NCI-H187 treated with DMSO at 0.1 percent for 48 hours (cell line): ENCODE results near the gene CLDN18.

Experiments used
- DNase-seq: peaks from one replicate; lab custom pipeline; 2025; lab: John Stamatoyannopoulos, UW

Gene CLDN18

GRCh38 chr3:138027821-138028220 lies 17.9 kb downstream of the CLDN18 start:
- no peak for DNase-seq

GRCh38 chr3:138030734-138031280 lies 20.8 kb downstream of the CLDN18 start:
- DNase-seq: no peak

- no peak for DNase-seq
These were observed 21.6 kb downstream of the CLDN18 start for GRCh38 chr3:138031536-138031935.

GRCh38 chr3:138032567-138032966 lies 22.6 kb downstream of the CLDN18 start:
- no peak for DNase-seq

- no peak for DNase-seq
These were observed 23.3 kb downstream of the CLDN18 start for GRCh38 chr3:138033202-138033691.

GRCh38 chr3:138034918-138035317 lies 25.0 kb downstream of the CLDN18 start:
- no peak for DNase-seq

- no peak for DNase-seq
These were observed 26.6 kb downstream of the CLDN18 start for GRCh38 chr3:138036572-138036971.

GRCh38 chr3:138038725-138039462 lies 28.9 kb downstream of the CLDN18 start:
- DNase-seq: no peak

- no peak for DNase-seq
These were observed 32.1 kb downstream of the CLDN18 start for GRCh38 chr3:138042043-138042442.

- no peak for DNase-seq
These were observed 33.5 kb downstream of the CLDN18 start for GRCh38 chr3:138043266-138044029.

- no peak for DNase-seq
These were observed 36.1 kb downstream of the CLDN18 start for GRCh38 chr3:138046085-138046484.

GRCh38 chr3:138046955-138047354 lies 37.0 kb downstream of the CLDN18 start:
- no peak for DNase-seq

- no peak for DNase-seq
These were observed 37.7 kb downstream of the CLDN18 start for GRCh38 chr3:138047596-138048158.

- DNase-seq: no peak
These were observed 39.4 kb downstream of the CLDN18 start for GRCh38 chr3:138049157-138049919.

GRCh38 chr3:138051947-138052802 lies 42.2 kb downstream of the CLDN18 start:
- no peak for DNase-seq

GRCh38 chr3:138054057-138054456 lies 44.1 kb downstream of the CLDN18 start:
- DNase-seq: no peak

- no peak for DNase-seq
These were observed 47.4 kb downstream of the CLDN18 start for GRCh38 chr3:138057384-138057783.

GRCh38 chr3:138059261-138059660 lies 49.3 kb downstream of the CLDN18 start:
- no peak for DNase-seq

GRCh38 chr3:138060792-138061191 lies 50.8 kb downstream of the CLDN18 start:
- no peak for DNase-seq

GRCh38 chr3:138062037-138062436 lies 52.1 kb downstream of the CLDN18 start:
- no peak for DNase-seq

GRCh38 chr3:138062626-138063025 lies 52.7 kb downstream of the CLDN18 start:
- no peak for DNase-seq
